HepG2 (cell line): ENCODE measurements around the gene PTCD3. TPM values are rescaled to one million over a fixed set of nuclear protein-coding genes. Genes with fewer than 3 reads are reported as not detected.

Experiments
- ATAC-seq: fragments of 200-7000 bp; cut with Tn5 transposase; 3 replicates; pipeline ENCODE4 v1.9.1; 2020; ENCODE audit warnings: mild to moderate bottlenecking, moderate library complexity
- BruUV-seq: library from RNA; stranded (reverse); fragments of 400-500 nt; replicated peaks from 2 replicates; lab custom pipeline; 2021; lab: Mats Ljungman, UMichigan
- CTCF ChIA-PET: fragments of 300-600 bp; formaldehyde crosslinking; extraction: SDS; loops from one replicate; lab custom pipeline; 2021; ENCODE audit warnings: low total read pairs, inconsistent platforms, low intra/inter-chr PET ratio; lab: Yijun Ruan, JAX
- POLR2A ChIA-PET: fragments of 350-600 bp; sonication (Branson Sonifier 250); formaldehyde crosslinking; loops from one replicate; lab custom pipeline; 2020; ENCODE audit warnings: antibody characterized with exemption, inconsistent platforms; lab: Yijun Ruan, JAX
- DNase-seq: peaks from one replicate; pipeline ENCODE4 v3.0.0-alpha.2; 2015; ENCODE audit warnings: low spot score
- FAIRE-seq: peaks from 3 replicates; lab custom pipeline; 2011; peaks lifted over from hg19 to GRCh38; lab: Jason Lieb, UNC
- H2AFZ ChIP-seq: one replicate; pipeline ENCODE4 v1.6.1; 2011; ENCODE audit warnings: low read length, inconsistent platforms
- H3K27ac ChIP-seq: fragments of 300-600 bp; 3 replicates; pipeline ENCODE4 v1.8.0; 2011; ENCODE audit warnings: mixed run types, mild to moderate bottlenecking, mixed read lengths, low read length, inconsistent platforms; ENCODE audit not compliant: insufficient read depth; ENCODE audit errors: extremely low read length
- H3K27me3 ChIP-seq, 2 experiments: fragments of 200-600 bp in 1 of 2; 2 replicates in 1 of 2; 3 replicates in 1 of 2; pipeline versions ENCODE4 v1.6.0 to v1.8.0; 2011; ENCODE audit warnings: low read length in 2 of 2, mild to moderate bottlenecking in 2 of 2, moderate library complexity in 2 of 2, inconsistent platforms in 1 of 2; ENCODE audit not compliant: insufficient read depth in 2 of 2, control insufficient read depth in 1 of 2
- H3K36me3 ChIP-seq, 2 experiments: fragments of 200-600 bp in 1 of 2; replicated peaks in 1 of 2; 2 replicates in 1 of 2; 3 replicates in 1 of 2; pipeline versions ENCODE4 v1.5.1 to v1.8.0; 2011; ENCODE audit warnings: low read length in 2 of 2, inconsistent platforms in 1 of 2; ENCODE audit not compliant: insufficient read depth in 2 of 2, control insufficient read depth in 1 of 2
- H3K4me1 ChIP-seq: 2 replicates; pipeline ENCODE4 v1.5.1; 2012; ENCODE audit warnings: low read length, inconsistent platforms; ENCODE audit not compliant: insufficient read depth
- H3K4me2 ChIP-seq: 2 replicates; pipeline ENCODE4 v1.6.0; 2011; ENCODE audit warnings: low read depth, low read length, inconsistent platforms
- H3K4me3 ChIP-seq, 3 experiments: fragments of 200-600 bp in 1 of 3; sonication (generic), shearing (Covaris generic) in 1 of 3; replicated peaks in 1 of 3; 2 replicates each; pipeline ENCODE4 v1.5.1; 2011 to 2016; ENCODE audit warnings: low read length in 3 of 3, inconsistent platforms in 2 of 3, low read depth in 2 of 3, mild to moderate bottlenecking in 2 of 3, control low read depth in 1 of 3, mixed read lengths in 1 of 3; ENCODE audit not compliant: insufficient read depth in 1 of 3
- H3K79me2 ChIP-seq: one replicate; pipeline ENCODE4 v1.6.1; 2011; ENCODE audit warnings: low read length, inconsistent platforms; ENCODE audit not compliant: insufficient read depth
- H3K9ac ChIP-seq: 2 replicates; pipeline ENCODE4 v1.6.0; 2011; ENCODE audit warnings: mild to moderate bottlenecking, low read depth, low read length, inconsistent platforms; ENCODE audit not compliant: insufficient read depth
- H3K9me3 ChIP-seq: 2 replicates; pipeline ENCODE4 v1.5.1; 2012; ENCODE audit warnings: mild to moderate bottlenecking, low read length
- H4K20me1 ChIP-seq: 2 replicates; pipeline ENCODE4 v1.6.0; 2011; ENCODE audit warnings: inconsistent platforms, mild to moderate bottlenecking, low read length, moderate library complexity; ENCODE audit not compliant: insufficient read depth
- HMGXB4 ChIP-seq, 2 experiments: sonication (generic) in 1 of 2; formaldehyde crosslinking in 1 of 2; IDR thresholded peaks; 2 replicates each; pipeline versions ENCODE4 v1.4.0 to v1.6.1; 2018 to 2020; ENCODE audit warnings: missing genetic modification reagents in 2 of 2, borderline replicate concordance in 1 of 2, low read depth in 1 of 2, mild to moderate bottlenecking in 1 of 2, missing biosample characterization in 1 of 2
- HOXA5 ChIP-seq: sonication (generic); formaldehyde crosslinking; IDR thresholded peaks from 2 replicates; pipeline ENCODE4 v1.4.0; 2020; ENCODE audit warnings: missing genetic modification reagents
- MAF1 ChIP-seq: sonication (generic); formaldehyde crosslinking; IDR thresholded peaks from 2 replicates; pipeline ENCODE4 v1.5.0; 2020; ENCODE audit warnings: missing genetic modification reagents, borderline replicate concordance
- NFIB ChIP-seq: sonication (generic); formaldehyde crosslinking; IDR thresholded peaks from 2 replicates; pipeline ENCODE4 v1.9.0; 2021; ENCODE audit warnings: missing genetic modification reagents, mild to moderate bottlenecking, borderline replicate concordance
- NFIC ChIP-seq: IDR thresholded peaks from 2 replicates; pipeline ENCODE4 v1.6.1; 2012; ENCODE audit warnings: mild to moderate bottlenecking, low read length, inconsistent platforms
- XBP1 ChIP-seq: sonication (generic); formaldehyde crosslinking; IDR thresholded peaks from 2 replicates; pipeline ENCODE4 v1.5.0; 2020; ENCODE audit warnings: missing genetic modification reagents
- ZBTB25 ChIP-seq: IDR thresholded peaks from 2 replicates; pipeline ENCODE4 v1.6.1; 2018; ENCODE audit warnings: missing genetic modification reagents
- ZNF253 ChIP-seq: sonication (generic); formaldehyde crosslinking; IDR thresholded peaks from 2 replicates; pipeline ENCODE4 v1.8.0; 2022; ENCODE audit warnings: mild to moderate bottlenecking, missing genetic modification reagents, borderline replicate concordance
- ZNF513 ChIP-seq: sonication (generic); formaldehyde crosslinking; conservative IDR thresholded peaks from 2 replicates; pipeline ENCODE4 v1.5.0; 2020; ENCODE audit warnings: missing genetic modification reagents
- ZNF7 ChIP-seq: IDR thresholded peaks from 2 replicates; pipeline ENCODE4 v1.6.1; 2016; ENCODE audit warnings: missing biosample characterization, missing genetic modification reagents
- WGBS: methylation state at CpG from one replicate; pipeline ENCODE4 v1.1.6; 2017; ENCODE audit warnings: low lambda C conversion rate; 5-methylcytosine and 5-hydroxymethylcytosine counted together
- in situ Hi-C: cut with HindIII; loops from 2 replicates; pipeline ENCODE4 v1.10.0; 2017; ENCODE audit warnings: low pct_unique_long_range_greater_than_20kb; ENCODE audit not compliant: extremely low pct_ligation_motif_present
- intact Hi-C: fragments of 100-400 bp; cut with micrococcal nuclease; formaldehyde crosslinking; loops from one replicate; pipeline ENCODE4 v1.10.0; 2022; ENCODE audit not compliant: unreplicated experiment
- polyA plus RNA-seq, 8 experiments: library from polyadenylated mRNA; depleted of rRNA in 3 of 8; stranded (reverse) in 7 of 8; unstranded in 1 of 8; fragments of >200 nt; fragmentation: Illumina TruSeq in 4 of 8; extraction: Trizol in 4 of 8; gene quantifications; 2 replicates each; pipeline versions ENCODE4 v1.2.1 to v1.2.3, GENCODE V29; 2011 to 2016; ENCODE audit warnings: low read depth in 4 of 8, missing spikeins in 1 of 8, mixed read lengths in 1 of 8; ENCODE audit not compliant: insufficient read depth in 1 of 8
- total RNA-seq, 5 experiments: library from RNA; depleted of rRNA; stranded (reverse); fragments of >200 nt; fragmentation: Illumina TruSeq; extraction: Trizol; gene quantifications; 2 replicates each; pipeline ENCODE4 v1.2.3, GENCODE V29; 2016; ENCODE audit warnings: low read depth in 1 of 5

PTCD3 gene
- total and polyA plus RNA-seq, 2 of the 13 experiments (the other 11 are each of a cell fraction or from before 2014, with no cell fraction given) = 124 to 309 TPM

- H3K9me3 ChIP-seq = no peaks in the 10 kb centered on the region
- TF ChIP-seq ZBTB25 (CRISPR knock-in tag) = no peak
- TF ChIP-seq ZNF7 (CRISPR knock-in tag) = peak; percentile 96
- no peak for TF ChIP-seq NFIB (CRISPR knock-in tag)
- no peak for TF ChIP-seq HOXA5 (CRISPR knock-in tag)
- TF ChIP-seq ZNF253 (CRISPR knock-in tag) = no peak
- TF ChIP-seq, all 625 proteins: peak for 1
- Histone ChIP-seq H3K27me3 (peaks cover 0 to 4% of the 10 kb centered on the region in 2 experiments; a peak in 2 of 5 replicates), H4K20me1 (peaks cover 6% of the 10 kb centered on the region), H3K4me3 (no peak overlapping the region), H3K36me3 (peaks cover 13 to 55% of the 10 kb centered on the region in 2 experiments), H3K9ac (no peak overlapping the region), H3K4me2 (no peak overlapping the region), H3K79me2 (peaks cover 78% of the 10 kb centered on the region), H2AFZ (no peak overlapping the region), H3K27ac (no peak overlapping the region), H3K4me1 (peaks cover 27% of the 10 kb centered on the region)
- ATAC-seq (no peak), FAIRE-seq (no peak), DNase-seq (no peak)
- BruUV-seq = no TSS peak
- intact Hi-C loops (no loop called here), in situ Hi-C loops (no loop called here)
- ChIA-PET CTCF (no interaction called here), POLR2A (no interaction called here)
Measured at GRCh38 chr2:86102157-86102556, 3.9 kb upstream of the PTCD3 start.

DNA sequence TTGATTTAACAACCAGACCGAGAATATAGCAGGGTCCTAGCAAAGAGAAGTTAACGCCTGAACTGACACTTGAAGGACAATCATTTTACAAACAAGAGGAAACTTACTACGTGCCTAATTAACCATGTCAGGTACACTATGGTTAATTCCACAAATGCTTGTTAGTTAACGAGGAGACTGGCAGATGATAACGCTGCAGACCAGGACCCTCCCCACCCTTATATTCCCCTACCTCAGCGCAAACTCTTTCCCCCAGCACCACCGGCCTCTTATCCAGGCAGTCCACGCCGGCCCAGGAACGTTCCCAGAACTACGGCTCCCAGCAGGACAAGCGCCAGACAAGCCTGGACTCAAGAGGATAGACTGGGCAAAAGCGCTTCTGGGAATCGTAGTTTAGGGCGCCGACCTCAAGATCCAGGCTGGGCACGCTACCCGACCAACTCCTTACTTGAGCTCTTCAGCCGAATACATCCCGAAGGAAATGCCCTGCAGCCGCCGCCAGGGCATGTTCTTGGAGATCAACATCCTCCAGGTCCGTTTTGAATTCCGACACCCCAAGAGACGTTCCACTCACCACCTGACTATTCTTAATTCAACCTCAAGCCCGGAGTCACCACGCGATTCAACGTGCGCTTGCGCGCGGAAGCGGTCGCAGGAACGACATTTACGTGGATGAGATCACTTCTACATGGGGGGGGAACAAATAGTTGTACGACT, 625 bp upstream of the PTCD3 start, which contains the start of gene POLR1A:
Gene POLR1A, minus strand, starts transcription at position 635 of the 717 bp plus-strand sequence. Its CDS starts 110 bp downstream, at position 525.
- FAIRE-seq = no peak
- in situ Hi-C loops = no loop called here
- POLR2A ChIA-PET = interaction anchor here (0.7 to 2.1 kb wide), 19 partner anchors 9 to 693 kb away, joined by 3 to 21 read pairs (median 4); partner anchors contain the start of genes IMMT, KDM3A, MAT2A and MRPL35
- TF ChIP-seq HMGXB4 (CRISPR knock-in tag; IDR thresholded peaks at IDR 0.05; ENCODE audit: borderline replicate concordance in 1 of 2, low read depth in 1 of 2) = peak in 1 of 2 experiments; percentile 15; a peak in 2 of 4 replicates
- TF ChIP-seq XBP1 (CRISPR knock-in tag) = no peak
- TF ChIP-seq MAF1 (CRISPR knock-in tag) = no peak
- TF ChIP-seq ZNF513 = no peak
- TF ChIP-seq NFIC = no peak

More for the DNA sequence above, 625 bp upstream of the PTCD3 start, which contains the start of gene POLR1A:
- peaks cover 91% of the 10 kb centered on the region for H3K79me2 ChIP-seq
- H3K36me3 ChIP-seq = peaks cover 9 to 46% of the 10 kb centered on the region in 2 experiments
- CTCF ChIA-PET = no interaction called here
- H3K27me3 ChIP-seq = peaks cover 0 to 4% of the 10 kb centered on the region in 2 experiments; a peak in 2 of 5 replicates
- intact Hi-C loops = loop anchor here (5.0 kb wide), 3 partner anchors 37 to 337 kb away; partner anchors contain the start of genes IMMT, KDM3A and MRPL35
- H4K20me1 ChIP-seq = peaks cover 16% of the 10 kb centered on the region
- peak within 1 kb of the TSS; percentile 81 for H3K27ac ChIP-seq
- peaks cover 46% of the 10 kb centered on the region for H3K4me1 ChIP-seq
- peak within 1 kb of the TSS; percentile 78 for H3K4me2 ChIP-seq
- peak within 1 kb of the TSS; percentile 92 for H2AFZ ChIP-seq
- no TSS peak for BruUV-seq
- ATAC-seq = peak; percentile 98
- no peaks in the 10 kb centered on the region for H3K9me3 ChIP-seq
- peak; percentile 94 for DNase-seq
- peak within 1 kb of the TSS; percentile 88 to 96 (median 93) for H3K4me3 ChIP-seq
- peak within 1 kb of the TSS; percentile 94 for H3K9ac ChIP-seq
- WGBS = 1% methylated on average over 38 of the region's 38 CpGs
